AG08395 (cell line): ENCODE data around the gene UPK2.
"Not testable (repeated sequence)": the region's sequence is repeated elsewhere in the genome, so short reads cannot be mapped to it uniquely, and the experiment has no call there.

Experiments
- DNase-seq: peaks from one replicate; pipeline ENCODE4 v3.0.0; 2012; ENCODE audit warnings: mixed read lengths, low spot score

The UPK2 gene

DNA sequence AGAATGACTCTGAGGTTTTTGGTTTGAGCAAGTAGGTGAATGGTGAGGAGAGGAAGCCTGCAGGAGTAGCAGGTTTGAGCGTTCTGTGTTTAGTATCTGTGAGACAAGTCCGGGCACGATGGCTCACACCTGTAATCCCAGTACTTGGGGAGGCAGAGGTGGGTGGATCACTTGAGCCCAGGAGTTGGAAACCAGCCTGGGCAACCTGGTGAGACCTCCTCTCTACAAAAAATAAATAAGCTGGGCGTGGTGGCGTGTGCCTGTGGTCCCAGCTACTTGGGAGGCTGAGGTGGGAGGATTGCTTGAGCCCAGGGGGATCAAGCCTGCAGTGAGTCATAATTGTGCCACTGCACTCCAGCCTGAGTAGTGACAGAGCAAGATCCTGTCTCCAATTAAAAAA, 32.2 kb downstream of the UPK2 start:
- DNase-seq, result no peak

DNA sequence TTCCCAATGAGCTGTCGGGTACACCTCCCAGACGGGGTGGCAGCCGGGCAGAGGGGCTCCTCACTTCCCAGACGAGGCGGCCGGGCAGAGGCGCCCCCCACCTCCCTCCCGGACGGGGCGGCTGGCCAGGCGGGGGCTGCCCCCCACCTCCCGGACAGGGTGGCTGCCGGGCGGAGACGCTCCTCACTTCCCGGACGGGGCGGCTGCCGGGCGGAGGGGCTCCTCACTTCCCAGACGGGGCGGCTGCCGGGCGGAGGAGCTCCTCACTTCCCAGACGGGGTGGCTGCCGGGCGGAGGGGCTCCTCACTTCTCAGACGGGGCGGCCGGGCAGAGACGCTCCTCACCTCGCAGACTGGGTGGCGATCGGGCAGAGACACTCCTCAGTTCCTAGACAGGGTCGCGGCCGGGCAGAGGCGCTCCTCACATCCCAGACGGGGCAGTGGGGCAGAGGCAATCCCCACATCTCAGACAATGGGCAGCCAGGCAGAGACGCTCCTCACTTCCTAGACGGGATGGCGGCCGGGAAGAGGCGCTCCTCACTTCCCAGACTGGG, 35.5 kb downstream of the UPK2 start:
- DNase-seq, result not testable (repeated sequence)

DNA sequence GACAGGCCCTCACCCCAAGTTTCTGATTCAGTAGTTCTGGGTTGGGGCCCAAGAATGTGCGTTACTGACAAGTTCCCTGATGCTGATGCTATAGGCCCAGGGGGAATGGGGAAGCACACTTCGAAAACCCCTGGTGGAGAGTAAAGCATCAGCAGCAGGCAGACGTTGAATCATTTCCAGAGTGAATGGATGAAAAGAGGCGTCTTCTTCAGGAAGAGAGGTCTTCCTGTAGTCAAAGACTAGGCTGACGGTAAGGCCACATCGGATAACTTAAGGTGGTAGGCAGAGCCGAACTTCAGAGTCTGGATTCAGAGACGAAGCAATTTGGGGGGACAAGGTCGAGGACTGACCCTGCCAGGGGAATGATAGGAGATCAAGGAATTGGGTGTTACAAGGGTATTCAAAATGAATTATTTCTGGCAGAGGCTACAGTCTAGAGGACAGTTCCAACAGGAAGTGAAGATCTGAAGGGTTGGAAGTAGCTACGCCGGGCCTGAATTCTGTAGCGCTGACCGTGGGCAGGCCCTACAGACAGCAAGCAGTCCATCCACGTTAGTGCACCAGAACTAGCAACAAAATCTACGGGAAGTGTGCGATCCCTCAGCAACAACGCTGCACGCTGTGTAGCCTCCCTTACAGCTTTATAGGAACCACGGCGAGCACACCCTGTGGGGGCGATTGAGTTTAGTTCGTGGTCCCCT, 41.0 kb downstream of the UPK2 start:
- peak; percentile 58 for DNase-seq

DNA sequence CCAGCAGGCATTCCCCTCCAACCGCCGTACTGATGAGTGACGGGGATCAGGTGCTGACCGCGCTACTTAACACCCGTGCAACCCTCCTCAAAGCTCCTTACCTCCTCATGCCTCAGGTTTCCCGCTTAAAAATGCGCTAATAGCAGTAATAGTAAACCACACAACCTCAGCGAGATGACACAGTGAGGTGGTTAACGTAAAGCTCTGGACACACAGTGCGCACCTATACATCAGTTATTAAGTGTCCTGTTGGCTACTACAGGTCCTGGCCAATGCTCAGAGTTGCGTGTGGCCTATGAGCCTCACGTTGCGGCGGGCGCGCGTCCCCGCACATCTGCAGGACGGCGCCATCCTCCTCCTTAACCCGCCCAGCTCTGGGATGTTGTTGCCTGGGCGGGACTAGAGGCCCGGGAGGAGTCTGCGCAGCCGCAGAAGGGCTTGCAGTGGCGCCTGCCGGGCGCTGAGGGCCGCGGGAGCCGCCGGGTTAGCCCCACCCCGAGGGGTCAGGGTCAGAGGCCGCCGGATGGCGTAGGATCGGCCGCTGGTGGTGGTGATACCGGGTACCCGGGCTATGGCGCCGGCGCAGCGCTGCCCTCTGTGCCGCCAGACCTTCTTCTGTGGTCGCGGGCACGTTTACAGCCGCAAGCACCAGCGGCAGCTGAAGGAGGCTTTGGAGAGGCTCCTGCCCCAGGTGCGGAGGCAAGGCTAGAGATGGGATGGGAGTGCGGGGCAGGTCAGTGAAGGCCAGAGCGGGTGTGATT, 41.7 kb downstream of the UPK2 start, which contains the start of gene CENATAC:
Gene CENATAC (plus strand): TSS at position 512 of the 761 bp plus-strand sequence. CDS start 60 bp downstream, at position 572.
- peak; percentile 100 for DNase-seq

DNA sequence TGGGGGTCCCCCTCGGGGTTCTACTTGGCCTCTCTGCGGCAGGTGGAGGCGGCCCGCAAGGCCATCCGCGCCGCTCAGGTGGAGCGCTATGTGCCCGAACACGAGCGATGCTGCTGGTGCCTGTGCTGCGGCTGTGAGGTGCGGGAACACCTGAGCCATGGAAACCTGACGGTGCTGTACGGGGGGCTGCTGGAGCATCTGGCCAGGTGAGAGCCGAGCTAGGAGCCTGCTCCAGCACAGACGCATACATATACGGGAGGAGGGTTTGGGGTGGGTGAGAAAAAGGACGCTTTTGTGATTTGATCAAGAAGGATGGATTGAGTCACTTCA, 42.3 kb downstream of the UPK2 start:
- no peak for DNase-seq

DNA sequence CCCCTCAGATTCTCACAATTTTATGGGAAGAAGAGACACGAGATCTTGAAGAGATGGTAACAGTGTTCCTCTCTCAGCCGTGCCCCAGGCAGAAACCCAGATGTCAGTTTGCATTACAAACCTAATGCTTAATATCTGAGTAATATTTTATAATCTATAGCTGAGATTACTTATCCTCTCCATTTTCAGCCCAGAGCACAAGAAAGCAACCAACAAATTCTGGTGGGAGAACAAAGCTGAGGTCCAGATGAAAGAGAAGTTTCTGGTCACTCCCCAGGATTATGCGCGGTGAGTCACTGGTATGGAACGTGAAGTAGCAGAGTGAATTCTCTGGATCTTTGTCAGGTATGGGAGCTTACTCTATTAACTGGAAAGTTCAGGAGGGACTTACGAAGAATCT, 42.7 kb downstream of the UPK2 start:
- DNase-seq, result peak; percentile 51

DNA sequence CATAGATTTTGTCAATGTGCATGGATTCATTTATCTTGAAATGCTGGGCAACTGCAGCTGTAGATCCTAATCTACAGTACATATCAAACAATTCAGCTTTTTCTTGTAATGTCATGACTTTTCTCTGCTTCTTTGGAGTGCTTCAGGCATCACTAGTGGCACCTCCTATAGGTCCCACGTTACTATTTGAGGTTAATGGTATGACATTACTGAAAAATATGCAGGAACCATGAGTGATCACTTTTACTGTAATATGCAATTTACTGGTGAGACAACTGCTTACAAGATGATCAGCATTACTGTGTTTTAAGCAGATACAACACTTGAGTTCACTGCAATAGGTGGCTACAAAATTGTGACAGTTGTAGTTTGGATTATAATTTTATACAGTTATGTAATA, 44.8 kb downstream of the UPK2 start:
- no peak for DNase-seq

DNA sequence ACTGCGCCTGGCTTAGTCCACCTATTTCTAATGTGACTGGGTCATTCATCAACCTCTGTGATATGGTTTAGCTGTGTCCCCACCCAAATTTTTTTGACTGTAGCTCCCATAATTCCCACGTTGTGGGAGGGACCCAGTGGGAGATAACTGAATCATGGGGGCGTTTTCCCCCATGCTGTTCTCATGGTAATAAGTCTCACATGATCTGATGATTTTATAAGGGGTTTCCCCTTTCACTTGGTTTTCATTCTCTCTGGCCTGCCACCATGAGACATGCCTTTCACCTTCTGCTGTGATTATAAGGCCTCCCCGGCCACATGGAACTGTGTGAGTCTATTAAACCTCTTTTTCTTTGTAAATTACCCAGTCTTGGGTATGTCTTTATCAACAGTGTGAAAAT, 50.6 kb downstream of the UPK2 start:
- DNase-seq, result no peak
